NCI-H2196 treated with DMSO at 0.1 percent for 48 hours (cell line): Measurements from ENCODE around the gene ZNF668.

Source experiments
- DNase-seq: peaks from one replicate; lab custom pipeline; 2025; ENCODE audit not compliant: unreplicated experiment; lab: John Stamatoyannopoulos, UW

Gene ZNF668

GRCh38 chr16:31081428-31082351, 7.7 kb upstream of the ZNF668 start:
- DNase-seq, result no peak

- no peak for DNase-seq
Observed at GRCh38 chr16:31080756-31081419, 6.8 kb upstream of the ZNF668 start.

- no peak for DNase-seq
Observed at GRCh38 chr16:31080035-31080629, 6.1 kb upstream of the ZNF668 start.

GRCh38 chr16:31079342-31079944, 5.4 kb upstream of the ZNF668 start:
- no peak for DNase-seq

- DNase-seq, result no peak
Observed at GRCh38 chr16:31078597-31079341, 4.7 kb upstream of the ZNF668 start.

- no peak for DNase-seq
Observed at GRCh38 chr16:31077592-31078396, 3.8 kb upstream of the ZNF668 start.

GRCh38 chr16:31077024-31077423, 3.0 kb upstream of the ZNF668 start:
- DNase-seq, result no peak

- no peak for DNase-seq
Observed at GRCh38 chr16:31076319-31076718, 2.3 kb upstream of the ZNF668 start.

GRCh38 chr16:31074814-31075183, 759 bp upstream of the ZNF668 start:
- DNase-seq, result no peak

- DNase-seq, result peak; percentile 83
Observed at GRCh38 chr16:31073142-31073969, 684 bp downstream of the ZNF668 start.

- no peak for DNase-seq
Observed at GRCh38 chr16:31072540-31073141, 1.4 kb downstream of the ZNF668 start.

- DNase-seq, result peak; percentile 45
Observed at GRCh38 chr16:31071861-31072260, 2.2 kb downstream of the ZNF668 start.

GRCh38 chr16:31067342-31067741, 6.7 kb downstream of the ZNF668 start:
- no peak for DNase-seq

GRCh38 chr16:31064882-31065461, 9.1 kb downstream of the ZNF668 start:
- DNase-seq, result no peak

- no peak for DNase-seq
Observed at GRCh38 chr16:31063843-31064611, 10.0 kb downstream of the ZNF668 start.

- no peak for DNase-seq
Observed at GRCh38 chr16:31063495-31063842, 10.6 kb downstream of the ZNF668 start.

GRCh38 chr16:31061813-31062440, 12.1 kb downstream of the ZNF668 start:
- DNase-seq, result no peak
